ENCODE data around the gene LRCH4.

The LRCH4 gene

GRCh38 chr7:100577507-100577906 is 8.4 kb downstream of the LRCH4 start:
- Mint-ChIP-seq H3K4me3 (no peak overlapping the region), H3K27ac (no peak overlapping the region), H3K27me3 (no peaks in the 10 kb centered on the region), H3K9me3 (no peaks in the 10 kb centered on the region), H3K4me1 (peaks cover 31% of the 10 kb centered on the region)
- DNase-seq = no peak
- ATAC-seq = no peak

- Mint-ChIP-seq H3K9me3 (no peaks in the 10 kb centered on the region), H3K27ac (no peak overlapping the region), H3K27me3 (no peaks in the 10 kb centered on the region), H3K4me3 (no peak overlapping the region), H3K4me1 (peaks cover 31% of the 10 kb centered on the region)
- DNase-seq (no peak), ATAC-seq (no peak)
Measured at GRCh38 chr7:100577103-100577502, 8.8 kb downstream of the LRCH4 start.

GRCh38 chr7:100576384-100576993 is 9.4 kb downstream of the LRCH4 start:
- Mint-ChIP-seq H3K27ac (peak overlapping the region in 1 of 2 donors; percentile 69), H3K4me3 (no peak overlapping the region), H3K27me3 (no peaks in the 10 kb centered on the region), H3K4me1 (peaks cover 37% of the 10 kb centered on the region), H3K9me3 (no peaks in the 10 kb centered on the region)
- ATAC-seq = no peak
- DNase-seq = no peak

DNA sequence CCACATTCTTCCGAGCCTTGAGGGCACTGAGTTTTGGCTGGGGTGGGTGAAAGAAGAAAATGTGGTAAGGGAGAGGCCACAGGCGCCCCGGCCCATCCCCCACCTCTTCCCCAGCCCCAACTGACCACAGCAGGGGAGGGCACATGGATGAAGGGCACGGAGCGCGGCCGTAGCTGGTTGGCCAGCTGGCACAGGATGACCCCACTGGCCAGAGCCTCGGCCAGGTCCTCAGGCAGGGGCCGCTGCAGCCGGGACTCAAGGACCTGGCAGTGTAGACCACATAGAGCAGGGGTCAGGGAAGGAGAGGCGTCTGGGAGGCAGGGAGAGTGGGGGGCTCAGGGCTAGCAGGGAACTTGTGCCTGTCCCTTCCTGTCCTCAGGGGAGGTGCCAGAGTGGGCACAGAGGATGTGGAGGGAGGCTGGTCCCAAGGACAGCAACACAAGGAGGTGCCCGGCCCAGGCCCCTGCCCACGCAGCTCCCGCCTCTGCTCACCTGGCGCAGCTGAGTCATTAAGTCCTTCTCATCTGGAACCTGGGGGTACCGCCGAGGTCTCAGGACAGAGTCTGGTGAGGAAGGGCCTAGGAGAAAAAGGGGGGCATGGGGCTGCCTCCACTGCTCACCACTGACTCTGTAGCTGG is 10.1 kb downstream of the LRCH4 start:
- peaks cover 43% of the 10 kb centered on the region for H3K4me1 Mint-ChIP-seq
- H3K4me3 Mint-ChIP-seq = no peak overlapping the region
- H3K27me3 Mint-ChIP-seq = no peaks in the 10 kb centered on the region
- peak overlapping the region in 1 of 2 donors; percentile 69 for H3K27ac Mint-ChIP-seq
- no peak for DNase-seq
- no peaks in the 10 kb centered on the region for H3K9me3 Mint-ChIP-seq
- no peak for ATAC-seq

GRCh38 chr7:100575206-100575631 is 10.7 kb downstream of the LRCH4 start:
- no peaks in the 10 kb centered on the region for H3K27me3 Mint-ChIP-seq
- DNase-seq (no peak), ATAC-seq (no peak)
- H3K4me1 Mint-ChIP-seq = peaks cover 49% of the 10 kb centered on the region
- H3K4me3 Mint-ChIP-seq = no peak overlapping the region
- peak overlapping the region in 1 of 2 donors; percentile 67 for H3K27ac Mint-ChIP-seq
- no peaks in the 10 kb centered on the region for H3K9me3 Mint-ChIP-seq

- no peaks in the 10 kb centered on the region for H3K27me3 Mint-ChIP-seq
- H3K27ac Mint-ChIP-seq = peak overlapping the region; percentile 40 to 67
- peaks cover 56% of the 10 kb centered on the region for H3K4me1 Mint-ChIP-seq
- H3K4me3 Mint-ChIP-seq = no peak overlapping the region
- H3K9me3 Mint-ChIP-seq = no peaks in the 10 kb centered on the region
- ATAC-seq = no peak
- no peak for DNase-seq
Measured at GRCh38 chr7:100574362-100575205, 11.3 kb downstream of the LRCH4 start.

GRCh38 chr7:100573691-100574361 is 12.1 kb downstream of the LRCH4 start, which contains the start of gene SAP25:
TSS of gene SAP25 (minus strand) at chr7:100573900. CDS start at chr7:100573742, 158 bp downstream.
- peak within 1 kb of the TSS in 1 of 2 donors; percentile 39 for H3K4me3 Mint-ChIP-seq
- peaks cover 60% of the 10 kb centered on the region for H3K4me1 Mint-ChIP-seq
- peak within 1 kb of the TSS in 1 of 2 donors; percentile 92 for H3K27ac Mint-ChIP-seq
- DNase-seq (no peak), ATAC-seq (peak; percentile 10)
- no peaks in the 10 kb centered on the region for H3K27me3 Mint-ChIP-seq
- H3K9me3 Mint-ChIP-seq = no peaks in the 10 kb centered on the region

DNA sequence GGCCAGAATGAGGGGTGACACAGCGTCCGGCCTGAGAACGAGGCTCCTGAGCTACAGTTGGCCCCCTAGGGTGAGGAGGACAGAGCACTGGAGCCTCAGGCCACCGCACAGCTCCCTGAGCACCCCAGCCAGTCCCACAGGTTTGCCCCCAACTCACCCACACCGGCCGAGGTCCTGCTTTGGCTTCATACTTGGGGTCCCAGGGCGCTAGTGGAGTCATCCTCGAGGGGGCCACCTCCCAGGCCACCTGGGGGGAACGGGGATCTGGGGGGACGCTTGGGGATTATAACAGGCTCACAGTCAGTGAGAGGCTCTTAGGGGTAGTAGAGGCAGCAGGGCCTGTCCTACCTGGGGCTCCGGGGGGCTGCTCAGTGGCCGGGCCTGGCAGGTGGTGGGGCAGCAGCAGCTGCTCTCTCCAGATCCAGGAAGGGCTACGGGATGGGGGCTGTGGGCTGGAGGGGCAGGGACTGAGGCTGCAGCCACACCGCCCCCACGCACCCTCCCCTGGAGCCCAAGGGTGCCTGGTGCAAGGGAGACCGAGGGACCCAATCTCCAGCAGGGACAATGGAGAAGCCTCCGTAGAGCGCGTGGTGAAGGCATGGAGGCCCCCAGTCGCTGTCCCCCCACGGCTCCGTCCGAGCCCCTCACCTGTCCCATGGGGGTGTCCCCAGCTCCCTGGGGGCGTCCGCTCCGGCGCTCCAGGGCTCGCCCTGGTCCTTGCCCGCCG is 12.8 kb downstream of the LRCH4 start:
- ATAC-seq = no peak
- peak overlapping the region in 1 of 2 donors; percentile 39 for H3K4me3 Mint-ChIP-seq
- H3K4me1 Mint-ChIP-seq = peaks cover 65% of the 10 kb centered on the region

DNA sequence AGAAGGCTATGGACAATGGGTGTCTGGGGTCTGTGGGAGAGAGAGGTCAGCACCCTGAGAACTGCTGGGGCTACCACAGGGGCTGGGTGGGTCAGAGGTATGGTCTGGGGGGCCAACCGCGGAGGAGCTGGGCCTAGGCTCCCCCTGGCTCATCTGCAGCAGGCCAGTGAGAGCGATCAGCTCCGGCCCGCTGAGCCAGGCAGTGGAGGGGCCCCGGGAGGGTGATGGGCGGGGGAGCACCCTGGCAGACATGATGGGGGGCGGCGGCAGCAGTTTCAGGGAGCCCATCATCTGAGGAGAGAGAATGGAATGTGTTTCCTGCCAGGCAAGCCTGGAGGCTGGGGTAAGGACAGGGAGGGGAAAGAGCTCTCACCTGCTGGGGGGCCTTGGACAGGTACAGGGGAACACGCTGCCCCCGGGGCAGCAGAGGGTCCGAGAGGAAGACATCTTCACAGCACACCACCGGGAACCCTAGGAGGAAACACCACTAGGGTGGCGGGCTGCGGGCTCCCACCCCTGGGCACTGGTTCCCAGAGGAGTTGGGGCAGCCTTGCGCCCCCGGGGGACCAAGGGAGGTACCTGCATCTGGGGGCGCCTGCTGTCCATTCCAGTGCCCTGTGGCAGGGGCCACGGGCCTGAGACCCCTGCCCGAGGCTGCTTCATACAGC is 13.5 kb downstream of the LRCH4 start:
- no peaks in the 10 kb centered on the region for H3K27me3 Mint-ChIP-seq

More for the DNA sequence above, 12.8 kb downstream of the LRCH4 start:
- peak overlapping the region in 1 of 2 donors; percentile 92 for H3K27ac Mint-ChIP-seq
- no peaks in the 10 kb centered on the region for H3K9me3 Mint-ChIP-seq
- H3K27me3 Mint-ChIP-seq = no peaks in the 10 kb centered on the region
- DNase-seq = no peak

GRCh38 chr7:100571829-100572116 is 14.2 kb downstream of the LRCH4 start:
- Mint-ChIP-seq H3K4me3 (peak overlapping the region in 1 of 2 donors; percentile 14), H3K27me3 (no peaks in the 10 kb centered on the region), H3K4me1 (peaks cover 79% of the 10 kb centered on the region), H3K9me3 (no peaks in the 10 kb centered on the region), H3K27ac (peak overlapping the region in 1 of 2 donors; percentile 96)
- ATAC-seq (no peak), DNase-seq (no peak)

More for the DNA sequence above, 13.5 kb downstream of the LRCH4 start:
- ATAC-seq = no peak
- Mint-ChIP-seq H3K9me3 (no peaks in the 10 kb centered on the region), H3K4me1 (peaks cover 72% of the 10 kb centered on the region), H3K4me3 (no peak overlapping the region), H3K27ac (peak overlapping the region in 1 of 2 donors; percentile 96)
- no peak for DNase-seq

- H3K27ac Mint-ChIP-seq = peak overlapping the region in 1 of 2 donors; percentile 96
- H3K27me3 Mint-ChIP-seq = no peaks in the 10 kb centered on the region
- H3K4me3 Mint-ChIP-seq = peak overlapping the region in 1 of 2 donors; percentile 75
- H3K9me3 Mint-ChIP-seq = no peaks in the 10 kb centered on the region
- peak in 1 of 2 donors; percentile 30 for DNase-seq
- H3K4me1 Mint-ChIP-seq = peaks cover 79% of the 10 kb centered on the region
- no peak for ATAC-seq
Measured at GRCh38 chr7:100570954-100571828, 14.7 kb downstream of the LRCH4 start.

- ATAC-seq = peak; percentile 44
- Mint-ChIP-seq H3K4me1 (peaks cover 67% of the 10 kb centered on the region), H3K4me3 (peak overlapping the region; percentile 55 to 75), H3K9me3 (no peaks in the 10 kb centered on the region), H3K27me3 (no peaks in the 10 kb centered on the region), H3K27ac (peak overlapping the region in 1 of 2 donors; percentile 76)
- peak; percentile 58 to 63 for DNase-seq
Measured at GRCh38 chr7:100568896-100569844, 16.8 kb downstream of the LRCH4 start.

Measured in stimulated activated naive CD8-positive, alpha-beta T cell treated with anti-CD3 and anti-CD28 coated beads, Interleukin-15, amount 100 ng/mL, for 72 hours (primary cell).